Glomerular endothelial cell (primary cell): Measurements from ENCODE around the gene IVNS1ABP. TPM values are rescaled to one million over a fixed set of nuclear protein-coding genes. Genes with fewer than 3 reads are reported as not detected.

Source experiments
- DNase-seq: peaks from one replicate; pipeline ENCODE4 v3.0.0-alpha.2; 2011; ENCODE audit warnings: low read depth, low spot score; ENCODE audit errors: extremely low read depth
- total RNA-seq: library from RNA; depleted of rRNA; stranded (reverse); fragments of >200 nt; gene quantifications from 2 replicates; pipeline ENCODE4 v1.2.3, GENCODE V29; 2015

Gene IVNS1ABP
- total RNA-seq, 1 donor from 2014 or later = 45.9 TPM

- no peak for DNase-seq
Observed at GRCh38 chr1:185295091-185295490, 22.0 kb downstream of the IVNS1ABP start.

- DNase-seq = no peak
Observed at GRCh38 chr1:185293967-185294542, 23.0 kb downstream of the IVNS1ABP start.

- no peak for DNase-seq
Observed at GRCh38 chr1:185292237-185292636, 24.8 kb downstream of the IVNS1ABP start.

- no peak for DNase-seq
Observed at GRCh38 chr1:185291652-185292051, 25.4 kb downstream of the IVNS1ABP start.

GRCh38 chr1:185291159-185291558, 25.9 kb downstream of the IVNS1ABP start:
- no peak for DNase-seq

- no peak for DNase-seq
Observed at GRCh38 chr1:185289880-185290279, 27.2 kb downstream of the IVNS1ABP start.

- no peak for DNase-seq
Observed at GRCh38 chr1:185288435-185288834, 28.6 kb downstream of the IVNS1ABP start.

- no peak for DNase-seq
Observed at GRCh38 chr1:185287451-185287850, 29.6 kb downstream of the IVNS1ABP start.

GRCh38 chr1:185284533-185285276, 32.3 kb downstream of the IVNS1ABP start:
- no peak for DNase-seq

- DNase-seq = no peak
Observed at GRCh38 chr1:185284116-185284515, 32.9 kb downstream of the IVNS1ABP start.

- no peak for DNase-seq
Observed at GRCh38 chr1:185281245-185281644, 35.8 kb downstream of the IVNS1ABP start.

- no peak for DNase-seq
Observed at GRCh38 chr1:185280589-185280988, 36.5 kb downstream of the IVNS1ABP start.

- no peak for DNase-seq
Observed at GRCh38 chr1:185279571-185279970, 37.5 kb downstream of the IVNS1ABP start.

- no peak for DNase-seq
Observed at GRCh38 chr1:185271921-185272320, 45.1 kb downstream of the IVNS1ABP start.

GRCh38 chr1:185268352-185268751, 48.7 kb downstream of the IVNS1ABP start:
- DNase-seq = no peak

- DNase-seq = no peak
Observed at GRCh38 chr1:185267701-185268100, 49.3 kb downstream of the IVNS1ABP start.

GRCh38 chr1:185267301-185267700, 49.7 kb downstream of the IVNS1ABP start:
- no peak for DNase-seq

GRCh38 chr1:185265314-185265713, 51.7 kb downstream of the IVNS1ABP start:
- DNase-seq = no peak

- no peak for DNase-seq
Observed at GRCh38 chr1:185263780-185264179, 53.3 kb downstream of the IVNS1ABP start.

GRCh38 chr1:185263292-185263691, 53.8 kb downstream of the IVNS1ABP start:
- no peak for DNase-seq

GRCh38 chr1:185262151-185262550, 54.9 kb downstream of the IVNS1ABP start:
- no peak for DNase-seq

- DNase-seq = no peak
Observed at GRCh38 chr1:185260611-185261010, 56.4 kb downstream of the IVNS1ABP start.
